IMR-90 (cell line): ENCODE data around the gene HAUS5. TPM values are rescaled to one million over a fixed set of nuclear protein-coding genes. Genes with fewer than 3 reads are reported as not detected.

Experiments
- ATAC-seq: fragments of 200-7000 bp; cut with Tn5 transposase; 2 replicates; pipeline ENCODE4 v1.9.1; 2020; ENCODE audit warnings: low read depth, mild to moderate bottlenecking, moderate library complexity
- BruUV-seq: library from RNA; stranded (reverse); fragments of 400-500 nt; replicated peaks from 2 replicates; lab custom pipeline; 2021; lab: Mats Ljungman, UMichigan
- CTCF ChIA-PET: fragments of 300-600 bp; formaldehyde crosslinking; extraction: SDS; loops from one replicate; lab custom pipeline; 2021; ENCODE audit warnings: antibody characterized with exemption; lab: Yijun Ruan, JAX
- POLR2A ChIA-PET: fragments of 300-600 bp; sonication (Branson Sonifier 250); formaldehyde crosslinking; loops from one replicate; lab custom pipeline; 2022; ENCODE audit warnings: antibody characterized with exemption; ENCODE audit not compliant: unreplicated experiment; lab: Charles Lee
- DNase-seq: peaks from one replicate; pipeline ENCODE4 v3.0.0; 2013
- H2AFZ ChIP-seq: replicated peaks from 2 replicates; pipeline ENCODE3; 2013; ENCODE audit warnings: low read length, mild to moderate bottlenecking; ENCODE audit not compliant: poor library complexity
- H2AK5ac ChIP-seq: 2 replicates; pipeline ENCODE4 v1.6.1; 2013; ENCODE audit warnings: low read depth, low read length, inconsistent platforms
- H2AK9ac ChIP-seq: replicated peaks from 2 replicates; pipeline ENCODE3; 2013; ENCODE audit warnings: mild to moderate bottlenecking, low read depth, low read length, moderate library complexity; ENCODE audit not compliant: poor library complexity
- H2BK120ac ChIP-seq: 2 replicates; pipeline ENCODE4 v1.6.1; 2013; ENCODE audit warnings: low read depth, low read length, inconsistent platforms
- H2BK15ac ChIP-seq: 3 replicates; pipeline ENCODE4 v1.6.1; 2013; ENCODE audit warnings: low read depth, low read length, inconsistent platforms
- H2BK20ac ChIP-seq: 2 replicates; pipeline ENCODE4 v1.6.1; 2013; ENCODE audit warnings: low read depth, mild to moderate bottlenecking, inconsistent platforms, low read length, moderate library complexity
- H2BK5ac ChIP-seq: 2 replicates; pipeline ENCODE4 v1.6.1; 2013; ENCODE audit warnings: mild to moderate bottlenecking, low read depth, low read length, inconsistent platforms; ENCODE audit not compliant: poor library complexity, severe bottlenecking
- H3K14ac ChIP-seq: replicated peaks from 2 replicates; pipeline ENCODE4 v1.6.1; 2013; ENCODE audit warnings: low read depth, low read length, inconsistent platforms
- H3K18ac ChIP-seq: 2 replicates; pipeline ENCODE4 v1.6.1; 2013; ENCODE audit warnings: low read depth, low read length, control low read depth
- H3K23ac ChIP-seq: 2 replicates; pipeline ENCODE4 v1.6.1; 2013; ENCODE audit warnings: low read depth, low read length, inconsistent platforms
- H3K27ac ChIP-seq: 2 replicates; pipeline ENCODE4 v1.5.1; 2013; ENCODE audit warnings: mild to moderate bottlenecking, control low read depth, low read length; ENCODE audit not compliant: insufficient read depth
- H3K27me3 ChIP-seq: 2 replicates; pipeline ENCODE4 v1.6.1; 2013; ENCODE audit warnings: low read length; ENCODE audit not compliant: control insufficient read depth, insufficient read depth
- H3K36me3 ChIP-seq: 2 replicates; pipeline ENCODE4 v1.6.1; 2013; ENCODE audit warnings: low read length, mixed read lengths; ENCODE audit not compliant: control insufficient read depth, insufficient read depth
- H3K4ac ChIP-seq: 2 replicates; pipeline ENCODE4 v1.6.1; 2013; ENCODE audit warnings: low read depth, low read length, inconsistent platforms
- H3K4me1 ChIP-seq: 2 replicates; pipeline ENCODE4 v1.6.1; 2013; ENCODE audit warnings: low read length, mixed read lengths; ENCODE audit not compliant: control insufficient read depth, insufficient read depth
- H3K4me2 ChIP-seq: 2 replicates; pipeline ENCODE4 v1.6.1; 2013; ENCODE audit warnings: low read depth, mild to moderate bottlenecking, control low read depth, low read length, moderate library complexity
- H3K4me3 ChIP-seq: 2 replicates; pipeline ENCODE4 v1.5.1; 2013; ENCODE audit warnings: low read depth, mild to moderate bottlenecking, control low read depth, low read length, moderate library complexity; ENCODE audit not compliant: insufficient read depth
- H3K56ac ChIP-seq: 2 replicates; pipeline ENCODE4 v1.6.1; 2013; ENCODE audit warnings: low read length, inconsistent platforms; ENCODE audit not compliant: insufficient read depth; ENCODE audit errors: extremely low read depth
- H3K79me1 ChIP-seq, 2 experiments: 2 replicates each; pipeline ENCODE4 v1.6.1; 2013; ENCODE audit warnings: low read length in 2 of 2, inconsistent platforms in 1 of 2, low read depth in 1 of 2
- H3K9ac ChIP-seq: 2 replicates; pipeline ENCODE4 v1.6.1; 2013; ENCODE audit warnings: low read depth, low read length, control low read depth
- H3K9me1 ChIP-seq: 2 replicates; pipeline ENCODE4 v1.6.1; 2013; ENCODE audit warnings: low read length, inconsistent platforms; ENCODE audit not compliant: insufficient read depth
- H3K9me3 ChIP-seq: 2 replicates; pipeline ENCODE4 v1.6.1; 2013; ENCODE audit warnings: low read length; ENCODE audit not compliant: control insufficient read depth, insufficient read depth
- H4K20me1 ChIP-seq: 2 replicates; pipeline ENCODE4 v1.6.1; 2013; ENCODE audit warnings: low read length, inconsistent platforms; ENCODE audit not compliant: insufficient read depth
- H4K5ac ChIP-seq: 2 replicates; pipeline ENCODE4 v1.6.1; 2013; ENCODE audit warnings: mild to moderate bottlenecking, low read depth, low read length, control low read depth
- H4K8ac ChIP-seq, 2 experiments: 2 replicates each; pipeline ENCODE4 v1.6.1; 2013; ENCODE audit warnings: low read depth in 2 of 2, low read length in 2 of 2, control low read depth in 1 of 2, inconsistent platforms in 1 of 2
- H4K91ac ChIP-seq: 2 replicates; pipeline ENCODE4 v1.6.1; 2013; ENCODE audit warnings: low read depth, low read length, inconsistent platforms; ENCODE audit not compliant: insufficient read depth
- BHLHE40 ChIP-seq: fragments of 150-350 bp; IDR thresholded peaks from 2 replicates; pipeline ENCODE4 v1.6.1; 2016; ENCODE audit warnings: mild to moderate bottlenecking, low read depth, low read length
- CEBPB ChIP-seq: IDR thresholded peaks from 2 replicates; pipeline ENCODE4 v1.6.1; 2012; ENCODE audit warnings: low read depth, low read length, improper control_type of control experiment
- CHD1 ChIP-seq: IDR thresholded peaks from 2 replicates; pipeline ENCODE4 v1.6.1; 2012; ENCODE audit warnings: low read depth, low read length, improper control_type of control experiment
- ELK1 ChIP-seq: fragments of 150-350 bp; IDR thresholded peaks from 2 replicates; pipeline ENCODE4 v1.6.1; 2016; ENCODE audit warnings: low read depth, mild to moderate bottlenecking, low read length, moderate library complexity, borderline replicate concordance
- FOS ChIP-seq: fragments of 150-350 bp; IDR thresholded peaks from 2 replicates; pipeline ENCODE4 v1.6.1; 2016; ENCODE audit warnings: low read depth, low read length
- MAFK ChIP-seq: IDR thresholded peaks from 2 replicates; pipeline ENCODE4 v1.6.1; 2012; ENCODE audit warnings: low read depth, low read length, improper control_type of control experiment
- MAZ ChIP-seq: IDR thresholded peaks from 2 replicates; pipeline ENCODE4 v1.6.1; 2012; ENCODE audit warnings: low read depth, mild to moderate bottlenecking, low read length, improper control_type of control experiment, moderate library complexity, borderline replicate concordance
- MXI1 ChIP-seq: IDR thresholded peaks from 2 replicates; pipeline ENCODE4 v1.6.1; 2012; ENCODE audit warnings: low read depth, mild to moderate bottlenecking, low read length, moderate library complexity, borderline replicate concordance
- POLR2A ChIP-seq: IDR thresholded peaks from 2 replicates; pipeline ENCODE4 v1.6.1; 2012; ENCODE audit warnings: mild to moderate bottlenecking, low read depth, low read length
- RCOR1 ChIP-seq: IDR thresholded peaks from 2 replicates; pipeline ENCODE4 v1.6.1; 2012; ENCODE audit warnings: mild to moderate bottlenecking, low read length, improper control_type of control experiment; ENCODE audit not compliant: insufficient replicate concordance
- RFX5 ChIP-seq: IDR thresholded peaks from 2 replicates; pipeline ENCODE4 v1.8.0; 2012; ENCODE audit warnings: low read depth, mild to moderate bottlenecking, low read length, moderate library complexity
- SMC3 ChIP-seq: fragments of 150-350 bp; IDR thresholded peaks from 2 replicates; pipeline ENCODE4 v1.6.1; 2016; ENCODE audit warnings: low read depth, mild to moderate bottlenecking, antibody characterized with exemption, low read length, moderate library complexity
- USF2 ChIP-seq: fragments of 150-350 bp; IDR thresholded peaks from 2 replicates; pipeline ENCODE4 v1.6.1; 2017; ENCODE audit warnings: mild to moderate bottlenecking, antibody characterized with exemption, low read length, low read depth
- WGBS, 2 experiments: methylation state at CpG; one replicate each; pipeline versions ENCODE4 v1.1.5 to v1.1.7; 2013; ENCODE audit warnings: missing lambda C conversion rate in 2 of 2; ENCODE audit not compliant: insufficient read length in 1 of 2; ENCODE audit errors: extremely low coverage in 2 of 2; 5-methylcytosine and 5-hydroxymethylcytosine counted together
- dilution Hi-C: fragments of 300-500 bp; cut with HindIII; formaldehyde crosslinking; loops from one replicate; pipeline ENCODE4 v1.14.3; 2018; ENCODE audit warnings: low sequenced_read_pairs; ENCODE audit not compliant: unreplicated experiment
- in situ Hi-C: fragments of 300-500 bp; cut with MboI; formaldehyde crosslinking; loops from 3 replicates; pipeline ENCODE4 v1.14.3; 2019; ENCODE audit warnings: low sequenced_read_pairs, inconsistent platforms, mixed read lengths
- intact Hi-C: fragments of 100-400 bp; cut with micrococcal nuclease; formaldehyde crosslinking; loops from 2 replicates; pipeline ENCODE4 v1.10.0; 2022
- polyA plus RNA-seq, 3 experiments: library from polyadenylated mRNA; depleted of rRNA; stranded (reverse); fragments of >200 nt; gene quantifications; 2 replicates each; pipeline ENCODE4 v1.2.3, GENCODE V29; 2012; ENCODE audit warnings: low replicate concordance in 1 of 3
- total RNA-seq: library from RNA; depleted of rRNA; stranded (reverse); fragments of >200 nt; gene quantifications from 2 replicates; pipeline ENCODE4 v1.2.3, GENCODE V29; 2012

HAUS5 gene
- total and polyA plus RNA-seq, 2 of the 4 experiments (the other 2 are of a cell fraction) = 3.4 to 6.2 TPM

DNA sequence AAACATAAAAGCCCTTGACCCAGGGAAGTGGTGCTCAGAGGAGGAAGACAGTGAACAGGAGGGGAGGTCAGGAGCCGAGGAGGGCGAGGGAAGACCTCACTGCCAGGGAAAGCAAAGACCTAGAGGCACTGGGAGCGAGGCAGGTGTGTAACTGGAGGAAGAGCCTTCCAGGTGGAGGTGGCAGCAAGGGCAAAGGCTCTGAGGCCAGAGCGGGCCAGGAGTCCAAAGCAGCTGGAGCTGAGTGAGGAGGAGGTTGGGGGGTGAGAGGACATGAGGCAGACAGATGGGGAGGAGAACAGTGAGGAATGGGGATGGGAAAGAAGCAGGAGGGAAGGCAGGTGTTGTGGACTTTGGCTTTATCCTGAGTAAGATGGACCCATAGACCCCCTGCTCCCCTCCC lies 57.4 kb downstream of the HAUS5 start:
- Histone ChIP-seq H4K8ac (no peak overlapping the region), H3K9me1 (no peaks in the 10 kb centered on the region), H2AK9ac (no peak overlapping the region), H4K5ac (no peak overlapping the region), H3K27me3 (peaks cover 5% of the 10 kb centered on the region; the same call in 1 of the 2 replicates), H3K36me3 (peaks cover 6% of the 10 kb centered on the region; the same call in 1 of the 2 replicates), H3K79me1 (no peaks in the 10 kb centered on the region), H4K20me1 (0 out of 2 replicates have a peak, but pooled peaks cover 3% of the 10 kb centered on the region), H3K27ac (no peak overlapping the region), H3K4me2 (no peak overlapping the region), H3K56ac (no peak overlapping the region), H3K23ac (no peak overlapping the region), H3K9me3 (no peaks in the 10 kb centered on the region), H3K4me3 (no peak overlapping the region), H3K4me1 (no peaks in the 10 kb centered on the region), H3K4ac (no peak overlapping the region), H2BK5ac (no peak overlapping the region), H2BK120ac (no peak overlapping the region), H2BK20ac (no peak overlapping the region), H3K9ac (no peak overlapping the region), H4K91ac (no peak overlapping the region), H3K14ac (no peak overlapping the region), H3K18ac (no peak overlapping the region), H2AFZ (no peak overlapping the region), H2BK15ac (no peak overlapping the region), H2AK5ac (no peak overlapping the region)
- ChIA-PET POLR2A (no interaction called here), CTCF (interaction anchor here (0.6 kb wide), 1 partner anchor 1545 kb away, joined by 3 read pairs; no protein-coding TSS in a partner anchor)
- intact Hi-C loops (no loop called here), in situ Hi-C loops (no loop called here), dilution Hi-C loops (no loop called here)
- 40% methylated on average over 2 of the region's 4 CpGs; no CpG with 5 or more reads in 1 of the 2 experiments for WGBS, 2 experiments
- no TSS peak for BruUV-seq
- ATAC-seq (no peak), DNase-seq (no peak)
- TF ChIP-seq SMC3 (no peak), ELK1 (no peak), CHD1 (no peak), RFX5 (no peak), MAZ (no peak), MAFK (no peak), FOS (no peak), RCOR1 (no peak), MXI1 (no peak), CEBPB (no peak), USF2 (no peak), POLR2A (no peak), BHLHE40 (no peak)
